K562 (cell line): ENCODE data around the gene OR51V1. TPM values are rescaled to one million over a fixed set of nuclear protein-coding genes. Genes with fewer than 3 reads are reported as not detected.
A peak's percentile ranks its signal among the peaks of the same experiment; 100 is the strongest.

ENCODE experiments used
- ATAC-seq: fragments of 200-7000 bp; cut with Tn5 transposase; 3 replicates; pipeline ENCODE4 v1.9.1; 2020; ENCODE audit warnings: moderate library complexity
- BruUV-seq: library from RNA; stranded (reverse); fragments of 400-500 nt; replicated peaks from 2 replicates; lab custom pipeline; 2021; lab: Mats Ljungman, UMichigan
- CTCF ChIA-PET: fragments of 300-600 bp; formaldehyde crosslinking; extraction: SDS; loops from one replicate; lab custom pipeline; 2021; ENCODE audit warnings: low intra/inter-chr PET ratio; lab: Yijun Ruan, JAX
- POLR2A ChIA-PET: fragments of 300-600, 350-650 bp; sonication (Branson Sonifier 250); formaldehyde crosslinking; extraction: SDS; loops from one replicate; lab custom pipeline; 2021; ENCODE audit warnings: antibody characterized with exemption, inconsistent platforms; lab: Yijun Ruan, JAX
- DNase-seq, 4 experiments: peaks; one replicate each; pipeline versions ENCODE4 v3.0.0 to v3.0.0-alpha.2; 2011 to 2018; ENCODE audit warnings: low spot score in 3 of 4, mixed read lengths in 3 of 4; ENCODE audit errors: extremely low read depth in 1 of 4
- FAIRE-seq: peaks from 2 replicates; lab custom pipeline; 2011; peaks lifted over from hg19 to GRCh38; lab: Jason Lieb, UNC
- H2AFZ ChIP-seq: 2 replicates; pipeline ENCODE4 v1.6.0; 2011; ENCODE audit warnings: low read depth, low read length, control low read depth, inconsistent platforms
- H3K27ac ChIP-seq: fragments of 200-600 bp; 3 replicates; pipeline ENCODE4 v1.8.0; 2011; ENCODE audit warnings: low read depth, mild to moderate bottlenecking, control low read depth, inconsistent platforms, low read length, moderate library complexity, mixed read lengths; ENCODE audit errors: extremely low read depth
- H3K27me3 ChIP-seq, 2 experiments: fragments of 300-600 bp in 1 of 2; 2 replicates in 1 of 2; 3 replicates in 1 of 2; pipeline versions ENCODE4 v1.6.0 to v1.8.0; 2011; ENCODE audit warnings: inconsistent platforms in 2 of 2, low read length in 2 of 2, mild to moderate bottlenecking in 1 of 2, mixed read lengths in 1 of 2, moderate library complexity in 1 of 2; ENCODE audit not compliant: control insufficient read depth in 2 of 2, insufficient read depth in 2 of 2
- H3K36me3 ChIP-seq: fragments of 300-600 bp; 3 replicates; pipeline ENCODE4 v1.8.0; 2011; ENCODE audit warnings: mild to moderate bottlenecking, low read length, inconsistent platforms; ENCODE audit not compliant: control insufficient read depth, insufficient read depth
- H3K4me1 ChIP-seq, 2 experiments: fragments of 200-600 bp in 1 of 2; replicated peaks in 1 of 2; 2 replicates in 1 of 2; 3 replicates in 1 of 2; pipeline versions ENCODE4 v1.5.1 to v1.8.0; 2011; ENCODE audit warnings: inconsistent platforms in 2 of 2, low read length in 2 of 2, mild to moderate bottlenecking in 1 of 2, mixed read lengths in 1 of 2, moderate library complexity in 1 of 2; ENCODE audit not compliant: control insufficient read depth in 2 of 2, insufficient read depth in 2 of 2
- H3K4me2 ChIP-seq: 2 replicates; pipeline ENCODE4 v1.6.1; 2011; ENCODE audit warnings: low read length, control low read depth, inconsistent platforms, mixed read lengths; ENCODE audit not compliant: insufficient read depth
- H3K4me3 ChIP-seq: fragments of 200-600 bp; sonication (generic), shearing (Covaris generic); 2 replicates; pipeline ENCODE4 v1.5.1; 2016; ENCODE audit warnings: control low read depth, inconsistent platforms
- H3K79me2 ChIP-seq: fragments of 200-600 bp; 3 replicates; pipeline ENCODE4 v1.8.0; 2011; ENCODE audit warnings: low read length, inconsistent platforms; ENCODE audit not compliant: control insufficient read depth, insufficient read depth
- H3K9ac ChIP-seq, 2 experiments: 2 replicates each; pipeline versions ENCODE4 v1.6.0 to v1.6.1; 2011; ENCODE audit warnings: low read depth in 2 of 2, low read length in 2 of 2, control low read depth in 1 of 2, inconsistent platforms in 1 of 2, mild to moderate bottlenecking in 1 of 2, mixed read lengths in 1 of 2; ENCODE audit not compliant: insufficient read depth in 1 of 2
- H3K9me1 ChIP-seq: one replicate; pipeline ENCODE4 v1.6.0; 2011; ENCODE audit warnings: inconsistent platforms, mild to moderate bottlenecking, low read length, moderate library complexity; ENCODE audit not compliant: control insufficient read depth, insufficient read depth
- H3K9me3 ChIP-seq: replicated peaks from 2 replicates; pipeline ENCODE4 v1.5.1; 2011; ENCODE audit warnings: low read depth, low read length, inconsistent platforms; ENCODE audit not compliant: control insufficient read depth, insufficient read depth
- H4K20me1 ChIP-seq: replicated peaks from 2 replicates; pipeline ENCODE4 v1.6.1; 2011; ENCODE audit warnings: low read length, inconsistent platforms, mixed read lengths; ENCODE audit not compliant: control insufficient read depth, insufficient read depth
- ARID1B ChIP-seq: fragments of 450-650 bp; IDR thresholded peaks from 2 replicates; pipeline ENCODE4 v1.6.1; 2016; ENCODE audit warnings: antibody characterized with exemption, mild to moderate bottlenecking, inconsistent platforms
- BDP1 ChIP-seq: IDR thresholded peaks from 3 replicates; pipeline ENCODE4 v1.6.1; 2011; ENCODE audit not compliant: insufficient read length, insufficient read depth
- CXXC5 ChIP-seq: fragments of 250-450 bp; sonication (Bioruptor Pico); IDR thresholded peaks from 2 replicates; pipeline ENCODE4 v1.8.0; 2022; ENCODE audit warnings: inconsistent platforms, mild to moderate bottlenecking, moderate library complexity
- DPF2 ChIP-seq: fragments of 450-650 bp; IDR thresholded peaks from 2 replicates; pipeline ENCODE4 v1.6.1; 2016
- ELK3 ChIP-seq: fragments of 450-650 bp; formaldehyde crosslinking; IDR thresholded peaks from 2 replicates; pipeline ENCODE4 v1.4.0; 2020; ENCODE audit warnings: mild to moderate bottlenecking
- MTA2 ChIP-seq: fragments of 450-650 bp; IDR thresholded peaks from 2 replicates; pipeline ENCODE4 v1.6.1; 2016; ENCODE audit warnings: low read depth
- NFE2 ChIP-seq: IDR thresholded peaks from 2 replicates; pipeline ENCODE4 v1.6.1; 2014; ENCODE audit warnings: antibody characterized with exemption, low read depth
- POU5F1 ChIP-seq: fragments of 150-350 bp; IDR thresholded peaks from 2 replicates; pipeline ENCODE4 v1.6.1; 2014; ENCODE audit warnings: borderline replicate concordance, low read length, low read depth, mild to moderate bottlenecking; ENCODE audit not compliant: partially characterized antibody
- RCOR1 ChIP-seq, 2 experiments: IDR thresholded peaks; 2 replicates each; pipeline ENCODE4 v1.6.1; 2012; ENCODE audit warnings: low read depth in 2 of 2, low read length in 2 of 2, borderline replicate concordance in 1 of 2, improper control_type of control experiment in 1 of 2
- TAL1 ChIP-seq: fragments of 450-650 bp; IDR thresholded peaks from 2 replicates; pipeline ENCODE4 v1.6.1; 2016; ENCODE audit warnings: mild to moderate bottlenecking
- TCF3 ChIP-seq: sonication (generic); formaldehyde crosslinking; IDR thresholded peaks from 2 replicates; pipeline ENCODE4 v1.4.0; 2020; ENCODE audit warnings: mild to moderate bottlenecking, missing genetic modification reagents
- TEAD4 ChIP-seq, 2 experiments: sonication (generic) in 1 of 2; formaldehyde crosslinking in 1 of 2; IDR thresholded peaks; 2 replicates each; pipeline versions ENCODE4 v1.6.1 to v1.8.0; 2012 to 2022; ENCODE audit warnings: borderline replicate concordance in 1 of 2, inconsistent platforms in 1 of 2, low read length in 1 of 2, mild to moderate bottlenecking in 1 of 2, missing genetic modification reagents in 1 of 2
- THRB ChIP-seq: fragments of 450-650 bp; formaldehyde crosslinking; conservative IDR thresholded peaks from 2 replicates; pipeline ENCODE4 v1.4.0; 2022; ENCODE audit warnings: mild to moderate bottlenecking, missing genetic modification characterization
- ZC3H11A ChIP-seq: IDR thresholded peaks from 2 replicates; pipeline ENCODE4 v1.6.1; 2012; ENCODE audit warnings: low read depth, low read length, improper control_type of control experiment
- WGBS: fragments of 100-300 bp; shearing (Covaris generic); methylation state at CpG from one replicate; pipeline ENCODE4 v1.1.6; 2016; ENCODE audit warnings: low coverage, mixed read lengths; ENCODE audit not compliant: insufficient coverage; ENCODE audit errors: missing lambda C conversion rate; 5-methylcytosine and 5-hydroxymethylcytosine counted together
- in situ Hi-C: fragments of 300-500 bp; cut with MboI; formaldehyde crosslinking; loops from 4 replicates; pipeline ENCODE4 v1.15.0; 2018; ENCODE audit warnings: inconsistent platforms, mixed read lengths
- intact Hi-C: fragments of 100-400 bp; cut with micrococcal nuclease; formaldehyde crosslinking; loops from 2 replicates; pipeline ENCODE4 v1.14.2; 2022
- polyA plus RNA-seq, 8 experiments: library from polyadenylated mRNA; depleted of rRNA in 4 of 8; stranded (reverse) in 5 of 8; unstranded in 3 of 8; fragments of >200 nt; fragmentation: Nextera tagmentation in 2 of 8; fragmentation: Illumina TruSeq in 1 of 8; extraction: Ambion mirVana in 2 of 8; extraction: Trizol in 1 of 8; gene quantifications; 2 replicates each; pipeline versions ENCODE4 v1.2.1 to v1.2.3, GENCODE V29; 2011 to 2014; ENCODE audit warnings: inconsistent platforms in 1 of 8, missing spikeins in 1 of 8
- total RNA-seq, 7 experiments: library from RNA; depleted of rRNA in 6 of 7; stranded (reverse); fragments of >200 nt in 6 of 7; fragmentation: Illumina TruSeq in 2 of 7; extraction: Trizol in 2 of 7; gene quantifications; 2 replicates each; pipeline versions ENCODE4 v1.2.1 to v1.2.3, GENCODE V29; 2011 to 2021; ENCODE audit warnings: low replicate concordance in 1 of 7
- TF ChIP-seq, protein P1 (sequence below): fragments of 450-650 bp; formaldehyde crosslinking; IDR thresholded peaks from 2 replicates; pipeline ENCODE4 v1.4.0; 2020; ENCODE audit warnings: mild to moderate bottlenecking, moderate library complexity
- TF ChIP-seq, protein P2 (sequence below): sonication (generic); formaldehyde crosslinking; IDR thresholded peaks from 2 replicates; pipeline ENCODE4 v1.5.0; 2020; ENCODE audit warnings: missing genetic modification reagents

OR51V1 gene
- total and polyA plus RNA-seq, 9 of the 15 experiments (the other 6 are each of a cell fraction or from before 2014, with no cell fraction given) = not detected

GRCh38 chr11:5171856-5172255, 28.6 kb downstream of the OR51V1 start:
- POLR2A ChIA-PET = no interaction called here
- no peaks in the 10 kb centered on the region for H3K27me3 ChIP-seq
- in situ Hi-C loops = no loop called here
- peak in 1 of 2 experiments; percentile 27; a peak in 1 of 4 replicates for TF ChIP-seq RCOR1 (IDR thresholded peaks at IDR 0.05; ENCODE audit: borderline replicate concordance in 1 of 2, low read depth in 2 of 2, low read length in 2 of 2)
- TF ChIP-seq, protein P1, sequence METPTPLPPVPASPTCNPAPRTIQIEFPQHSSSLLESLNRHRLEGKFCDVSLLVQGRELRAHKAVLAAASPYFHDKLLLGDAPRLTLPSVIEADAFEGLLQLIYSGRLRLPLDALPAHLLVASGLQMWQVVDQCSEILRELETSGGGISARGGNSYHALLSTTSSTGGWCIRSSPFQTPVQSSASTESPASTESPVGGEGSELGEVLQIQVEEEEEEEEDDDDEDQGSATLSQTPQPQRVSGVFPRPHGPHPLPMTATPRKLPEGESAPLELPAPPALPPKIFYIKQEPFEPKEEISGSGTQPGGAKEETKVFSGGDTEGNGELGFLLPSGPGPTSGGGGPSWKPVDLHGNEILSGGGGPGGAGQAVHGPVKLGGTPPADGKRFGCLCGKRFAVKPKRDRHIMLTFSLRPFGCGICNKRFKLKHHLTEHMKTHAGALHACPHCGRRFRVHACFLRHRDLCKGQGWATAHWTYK (CRISPR knock-in tag) = no peak
- no peak for TF ChIP-seq NFE2
- peak; percentile 77 for TF ChIP-seq ARID1B
- TF ChIP-seq TCF3 (CRISPR knock-in tag) = peak; percentile 37; the same call in 1 of the 2 replicates
- TF ChIP-seq BDP1 = no peak
- TF ChIP-seq POU5F1 = no peak
- peak; percentile 53; the same call in 1 of the 2 replicates for TF ChIP-seq MTA2
- peak; percentile 30; the same call in 1 of the 2 replicates for TF ChIP-seq DPF2
- TF ChIP-seq ZC3H11A = no peak
- TF ChIP-seq, protein P2, sequence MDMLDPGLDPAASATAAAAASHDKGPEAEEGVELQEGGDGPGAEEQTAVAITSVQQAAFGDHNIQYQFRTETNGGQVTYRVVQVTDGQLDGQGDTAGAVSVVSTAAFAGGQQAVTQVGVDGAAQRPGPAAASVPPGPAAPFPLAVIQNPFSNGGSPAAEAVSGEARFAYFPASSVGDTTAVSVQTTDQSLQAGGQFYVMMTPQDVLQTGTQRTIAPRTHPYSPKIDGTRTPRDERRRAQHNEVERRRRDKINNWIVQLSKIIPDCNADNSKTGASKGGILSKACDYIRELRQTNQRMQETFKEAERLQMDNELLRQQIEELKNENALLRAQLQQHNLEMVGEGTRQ = peak; percentile 24; the same call in 1 of the 2 replicates
- TF ChIP-seq TEAD4 (IDR thresholded peaks at IDR 0.05; ENCODE audit: low read length) = peak; percentile 68
- no peak for TF ChIP-seq TEAD4 (CRISPR knock-in tag; IDR thresholded peaks at IDR 0.05; ENCODE audit: borderline replicate concordance)
- TF ChIP-seq TAL1 = peak; percentile 75
- TF ChIP-seq THRB = no peak
- no peak for TF ChIP-seq ELK3 (CRISPR knock-in tag)
- peak; percentile 24; the same call in 1 of the 2 replicates for TF ChIP-seq CXXC5 (CRISPR knock-in tag)

More at GRCh38 chr11:5171856-5172255, 28.6 kb downstream of the OR51V1 start:
- H2AFZ ChIP-seq = no peak overlapping the region
- no peaks in the 10 kb centered on the region for H3K79me2 ChIP-seq
- H3K9me3 ChIP-seq = no peaks in the 10 kb centered on the region
- ATAC-seq = peak; percentile 75
- peaks cover 3 to 7% of the 10 kb centered on the region in 2 experiments; a peak in 3 of 5 replicates for H3K4me1 ChIP-seq
- CTCF ChIA-PET = no interaction called here
- H3K27ac ChIP-seq = no peak overlapping the region
- no peaks in the 10 kb centered on the region for H4K20me1 ChIP-seq
- 0% methylated on average over 2 of the region's 2 CpGs for WGBS
- no peak overlapping the region for H3K4me3 ChIP-seq
- no peaks in the 10 kb centered on the region for H3K9me1 ChIP-seq
- no peak overlapping the region for H3K4me2 ChIP-seq
- H3K36me3 ChIP-seq = no peaks in the 10 kb centered on the region
- FAIRE-seq = peak; percentile 55
- intact Hi-C loops = no loop called here
- BruUV-seq = no TSS peak
- peak; percentile 19 to 66 (median 32) for DNase-seq
- no peak overlapping the region for H3K9ac ChIP-seq
